Stimulated activated CD4-positive, alpha-beta T cell treated with anti-CD3 and anti-CD28 coated beads, Interleukin-15, amount 100 ng/mL, for 24 hours (primary cell): Measurements from ENCODE around the gene AZU1.
"Not testable (repeated sequence)": the region's sequence is repeated elsewhere in the genome, so short reads cannot be mapped to it uniquely, and the experiment has no call there.

Experiments
- DNase-seq: peaks from one replicate; pipeline ENCODE4 v3.0.0-alpha.2; 2020

AZU1 gene

GRCh38 chr19:875265-875879 is 47.7 kb downstream of the AZU1 start:
- DNase-seq: no peak

GRCh38 chr19:876089-876488 is 48.5 kb downstream of the AZU1 start:
- no peak for DNase-seq

- DNase-seq: no peak
Measured at GRCh38 chr19:876780-877314, 49.2 kb downstream of the AZU1 start.

GRCh38 chr19:877992-878660 is 50.5 kb downstream of the AZU1 start:
- DNase-seq: not testable (repeated sequence)

GRCh38 chr19:878751-879561 is 51.3 kb downstream of the AZU1 start:
- DNase-seq: not testable (repeated sequence)

GRCh38 chr19:879711-880438 is 52.2 kb downstream of the AZU1 start:
- DNase-seq: no peak
